SIG-M5 treated with dmso at 0.1 percent for 504 hours (cell line): ENCODE results near the gene ABCG1.

Source experiments
- DNase-seq: peaks from one replicate; lab custom pipeline; 2025; ENCODE audit not compliant: unreplicated experiment; lab: John Stamatoyannopoulos, UW

Gene ABCG1

GRCh38 chr21:42250422-42251403 lies 31.8 kb downstream of the ABCG1 start:
- no peak for DNase-seq

DNA sequence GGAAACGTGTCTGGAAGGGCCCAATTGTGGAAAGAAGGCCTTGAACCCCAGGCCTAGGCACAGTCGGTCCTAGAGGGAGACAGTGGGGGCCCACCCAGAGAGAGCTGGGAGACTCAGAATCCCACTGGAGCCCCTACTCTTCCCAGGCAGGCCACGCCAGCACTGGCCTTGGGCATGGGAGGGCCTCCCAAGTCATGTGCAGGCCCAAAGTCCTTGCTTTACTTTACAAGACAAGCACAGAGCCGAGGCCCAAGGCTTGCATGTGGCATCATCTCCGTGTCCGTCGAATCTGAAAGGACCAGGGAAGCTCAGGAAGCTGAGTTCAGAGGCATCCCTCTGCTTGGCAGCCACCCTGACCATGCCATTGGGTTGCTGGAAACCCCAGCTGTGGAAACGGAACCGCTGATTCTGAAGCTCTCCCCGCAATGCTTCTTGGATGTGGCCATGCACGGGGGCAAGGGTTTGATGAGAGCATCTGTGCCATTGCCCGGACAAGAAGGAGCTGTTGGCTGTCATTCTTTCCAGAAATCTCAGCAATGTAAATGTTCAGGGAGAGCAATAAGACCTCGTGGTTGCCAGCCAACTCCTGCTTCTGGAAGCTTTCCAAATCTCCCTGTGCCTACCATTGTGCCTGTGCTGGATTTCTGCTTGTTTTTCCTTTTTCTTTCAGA lies 32.8 kb downstream of the ABCG1 start:
- no peak for DNase-seq

DNA sequence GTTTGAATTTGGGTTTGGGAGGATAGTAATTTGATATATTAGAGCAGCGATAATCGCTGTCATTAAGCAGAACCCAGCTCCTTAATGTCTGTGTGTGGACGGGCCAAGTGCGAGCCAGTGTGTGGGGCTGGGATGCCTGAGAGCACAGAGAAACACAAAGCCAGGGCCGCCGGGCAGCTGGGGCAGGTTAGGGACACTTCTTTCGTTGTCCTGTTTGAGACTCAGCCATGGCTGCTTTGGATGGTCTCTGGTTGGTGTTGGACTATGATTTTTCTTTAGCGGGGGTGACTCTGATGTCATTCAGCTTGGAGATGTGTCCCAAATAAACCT lies 33.4 kb downstream of the ABCG1 start:
- DNase-seq, result no peak

DNA sequence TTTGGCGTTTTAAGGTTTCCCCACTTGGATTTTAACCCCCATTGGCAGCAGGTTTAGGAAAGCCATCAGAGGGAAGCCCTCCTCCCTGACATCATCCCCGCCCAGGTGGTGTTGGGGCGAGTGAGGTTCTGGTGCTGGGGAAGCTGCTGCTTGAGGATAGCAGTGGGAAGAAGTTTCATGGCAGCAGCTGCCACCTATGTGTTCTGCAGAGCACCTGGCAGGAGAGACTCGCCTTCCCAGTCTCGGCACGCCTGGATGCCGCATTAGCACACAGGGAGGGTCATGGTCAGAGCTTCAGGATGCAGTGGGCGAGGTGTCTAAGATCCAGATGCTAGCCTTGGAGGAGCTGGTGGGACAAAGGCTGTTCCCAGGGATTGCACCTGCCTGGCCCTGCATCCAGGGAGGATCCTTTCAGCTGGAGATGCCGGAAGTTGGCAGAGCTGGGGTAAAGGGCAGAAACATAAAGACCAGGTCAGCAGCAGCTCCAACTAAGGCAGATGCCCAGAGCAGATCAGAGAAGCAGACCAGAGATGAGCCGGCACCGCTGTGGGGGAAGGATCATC lies 33.9 kb downstream of the ABCG1 start:
- no peak for DNase-seq

DNA sequence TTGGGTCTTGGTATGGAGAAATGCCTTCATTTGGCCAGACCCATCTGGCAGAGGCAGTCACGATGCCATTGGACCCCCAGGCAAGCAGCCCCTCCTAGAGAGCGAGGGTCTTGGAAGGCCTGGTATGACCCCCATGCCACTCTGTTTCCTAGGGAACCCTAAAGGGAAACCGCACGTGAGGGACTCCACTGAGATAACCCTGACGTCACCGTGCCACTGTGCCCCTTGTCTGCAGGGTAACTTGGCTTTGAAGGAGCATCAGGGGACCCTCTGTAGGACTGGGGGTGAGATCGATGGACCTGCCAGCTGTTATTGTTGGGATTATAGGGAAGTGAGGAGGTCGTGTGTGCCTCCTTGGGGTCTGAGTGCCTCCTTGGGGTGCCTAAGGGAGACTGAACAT lies 34.5 kb downstream of the ABCG1 start:
- no peak for DNase-seq

GRCh38 chr21:42254083-42254482 lies 35.1 kb downstream of the ABCG1 start:
- no peak for DNase-seq

DNA sequence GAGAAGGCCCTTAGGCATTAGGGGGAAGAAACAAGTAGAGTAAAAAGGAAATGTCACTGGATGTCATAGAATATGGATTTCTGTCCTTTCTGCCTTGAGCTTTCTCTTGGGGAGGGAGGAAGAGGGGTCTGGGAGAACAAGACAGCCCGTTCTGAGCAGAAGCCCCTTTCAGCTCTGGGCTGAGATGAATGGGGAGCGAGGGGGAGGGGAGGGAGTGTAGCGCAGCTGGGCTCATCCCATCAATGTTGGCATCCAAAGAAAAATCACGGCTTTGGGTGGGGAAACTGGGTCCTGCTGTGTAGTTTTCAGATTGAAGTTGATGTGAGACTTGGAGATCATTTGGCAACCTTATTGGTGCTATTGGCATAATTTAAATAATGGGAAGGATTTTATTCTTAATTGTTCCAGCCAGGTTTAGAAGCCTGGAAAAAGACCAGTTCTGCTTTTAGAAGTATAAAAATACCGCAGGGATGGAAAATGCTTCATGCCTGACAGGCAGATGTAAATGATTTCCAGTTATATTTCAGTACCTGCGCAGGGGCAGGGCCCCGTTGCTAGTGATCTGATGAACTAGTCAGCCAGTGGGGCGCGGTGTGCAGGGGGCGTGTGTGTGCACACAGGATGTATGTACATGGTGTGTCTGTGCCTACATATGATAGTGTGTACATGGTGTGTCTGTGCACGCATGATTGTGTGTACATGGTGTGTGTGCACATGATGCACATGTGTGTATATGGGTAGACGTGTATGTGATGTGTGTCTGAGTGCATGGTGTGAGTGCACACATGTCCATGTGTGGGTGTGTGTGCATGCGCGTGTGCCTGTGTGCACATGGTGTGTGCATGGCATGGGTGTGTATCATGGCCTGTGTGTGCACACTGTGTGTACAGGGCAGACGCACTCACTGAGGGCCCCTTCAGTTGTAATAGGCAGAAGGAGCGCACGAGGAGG lies 36.0 kb downstream of the ABCG1 start:
- no peak for DNase-seq

DNA sequence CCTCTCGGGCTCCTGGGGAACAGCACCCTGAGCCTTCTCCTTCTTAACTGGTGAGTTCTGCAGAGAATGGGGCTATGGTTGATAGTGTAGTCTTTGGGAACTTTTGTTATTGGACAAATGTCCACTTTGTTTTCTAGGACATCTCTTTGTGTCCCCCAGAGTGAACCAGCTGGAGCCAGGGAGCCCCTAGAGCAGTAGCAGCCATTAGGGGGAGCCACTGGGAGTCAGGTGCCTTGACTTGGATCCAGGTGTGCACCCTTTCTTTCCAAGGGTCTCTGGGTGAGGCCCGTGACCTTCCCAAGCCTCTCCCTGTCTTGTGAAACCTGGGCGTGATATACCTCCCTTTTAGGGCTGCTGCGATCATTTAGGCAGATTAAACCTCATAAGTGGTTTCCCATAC lies 36.9 kb downstream of the ABCG1 start:
- no peak for DNase-seq

- DNase-seq, result no peak
Measured at GRCh38 chr21:42256316-42256715, 37.4 kb downstream of the ABCG1 start.

DNA sequence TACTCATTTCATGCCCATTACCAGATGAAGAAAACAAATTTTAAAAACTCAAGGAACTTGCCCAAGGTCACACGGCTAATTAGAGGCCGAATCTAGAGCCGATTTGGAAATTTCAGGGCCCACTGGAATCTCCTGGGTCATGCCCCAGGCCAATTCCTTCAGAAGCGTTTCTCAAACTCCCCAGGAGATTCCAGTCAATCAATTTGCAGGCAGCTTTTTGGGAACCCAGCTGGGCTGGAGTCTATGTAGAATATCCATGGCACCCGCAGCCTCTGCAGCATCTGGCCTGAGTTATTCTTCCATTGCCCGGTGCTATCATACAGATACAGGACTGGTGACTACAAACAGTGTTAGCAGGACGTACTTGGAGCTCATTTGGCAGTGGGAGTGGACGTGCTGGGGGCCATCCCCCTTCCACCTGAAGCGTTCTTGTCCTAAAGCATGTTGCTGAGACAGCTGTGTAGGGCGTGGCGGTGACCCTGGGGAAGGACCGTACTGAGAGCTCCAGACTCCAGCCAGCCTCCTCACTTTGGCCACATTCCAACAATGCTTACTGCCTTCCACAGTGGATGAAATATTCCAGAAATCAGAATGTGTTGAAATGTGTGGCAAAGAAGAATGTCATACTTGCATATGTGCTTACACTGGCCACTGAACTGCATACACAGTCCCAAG lies 38.3 kb downstream of the ABCG1 start:
- DNase-seq, result no peak

DNA sequence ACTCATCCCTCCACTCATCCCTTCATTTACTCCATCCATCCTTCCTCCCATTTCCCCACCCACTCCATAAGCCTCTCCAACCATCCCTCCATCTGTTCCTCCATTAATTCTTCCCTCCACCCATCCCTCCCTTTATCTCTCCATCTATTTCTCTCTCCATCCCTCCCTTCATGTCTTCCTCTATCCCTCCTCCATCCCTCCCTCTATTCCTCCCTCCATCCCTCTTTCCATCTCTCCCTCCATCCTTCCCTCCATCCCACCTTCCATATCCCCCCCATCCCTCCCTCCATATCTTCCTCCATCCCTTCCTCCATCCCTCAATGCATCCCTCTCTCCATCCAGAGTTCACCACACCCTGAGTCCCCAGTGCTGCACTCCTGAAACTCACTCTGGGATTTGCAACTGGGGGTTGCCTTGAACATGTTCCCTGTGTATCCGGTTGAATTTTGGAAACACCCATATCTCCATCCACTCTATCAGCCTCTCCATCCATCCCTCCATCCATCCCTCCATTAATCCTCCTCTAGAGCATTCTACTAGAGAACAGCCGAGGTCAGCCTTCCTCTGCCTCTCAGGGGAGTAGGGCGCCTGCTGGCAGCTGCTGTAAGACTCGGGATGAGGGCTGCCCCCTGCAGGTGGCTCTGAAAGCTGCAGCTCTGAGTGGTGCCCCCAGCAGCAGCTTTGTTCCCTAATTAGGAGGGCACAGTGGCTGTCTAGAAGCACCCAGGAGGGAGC lies 39.4 kb downstream of the ABCG1 start:
- peak; percentile 73 for DNase-seq

DNA sequence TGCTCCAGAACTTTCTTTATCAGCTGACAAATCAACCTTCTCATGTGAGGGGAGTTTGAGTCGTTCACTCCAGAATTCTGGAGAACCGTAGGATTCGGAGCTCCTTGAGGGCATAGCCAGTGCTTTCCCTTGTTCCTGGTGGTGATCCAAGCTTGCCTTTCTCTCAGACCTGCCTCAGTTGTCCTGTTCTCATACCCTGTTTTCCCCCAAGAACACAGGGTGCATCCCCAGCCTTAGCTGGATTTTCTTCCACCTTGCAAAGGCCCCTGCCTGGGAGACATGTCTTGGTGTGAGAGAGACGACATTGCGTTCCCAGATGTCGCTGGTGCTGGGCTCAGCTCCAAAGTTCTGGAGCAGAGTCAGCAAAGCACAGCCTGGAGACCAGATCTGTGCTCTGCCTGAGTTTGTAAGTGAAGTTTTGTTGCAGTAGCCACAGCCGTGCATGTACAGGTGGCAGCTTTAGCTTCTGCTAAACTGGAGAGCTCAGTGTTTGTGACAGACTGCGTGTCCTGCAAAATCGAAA lies 40.0 kb downstream of the ABCG1 start:
- no peak for DNase-seq

DNA sequence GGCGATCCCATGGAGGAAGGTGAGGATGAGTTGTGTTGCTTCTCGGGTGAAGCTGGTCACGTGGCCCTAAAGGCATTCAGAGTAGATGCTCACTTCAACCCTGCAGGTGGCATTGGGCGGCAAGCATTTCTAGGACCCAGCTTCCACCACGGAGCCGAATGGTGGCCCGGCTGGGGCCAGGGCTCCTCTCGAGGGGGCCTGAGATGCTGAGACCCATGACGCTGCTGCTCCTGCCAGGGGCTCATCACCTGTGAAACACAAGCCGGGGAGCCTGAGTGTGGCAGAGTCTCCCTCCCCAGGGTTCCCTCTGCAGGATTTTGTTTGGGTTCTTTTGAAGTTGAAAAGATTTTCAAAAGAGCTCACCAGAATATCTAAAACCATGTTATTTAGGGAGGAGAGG lies 41.2 kb downstream of the ABCG1 start:
- DNase-seq, result no peak

DNA sequence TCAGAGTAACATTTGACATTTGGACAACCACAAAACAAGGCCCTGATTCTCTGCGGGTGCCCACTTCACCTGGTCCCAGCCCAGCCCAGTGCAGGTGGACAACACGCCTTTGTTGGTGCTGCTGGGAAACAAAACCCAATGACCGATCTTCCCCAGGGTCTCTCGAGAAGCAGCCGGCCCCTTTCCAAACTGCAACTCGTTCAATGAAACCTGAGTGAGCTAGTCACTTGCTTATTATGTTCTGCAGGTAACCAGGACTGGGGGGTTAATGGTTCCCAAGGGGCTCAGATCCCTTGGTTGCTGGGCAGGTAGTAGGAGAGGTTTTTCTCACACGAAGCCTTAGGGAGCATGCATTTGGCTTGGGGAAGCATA lies 42.9 kb downstream of the ABCG1 start:
- no peak for DNase-seq

- DNase-seq, result peak; percentile 17
Measured at GRCh38 chr21:42262831-42263231, 43.9 kb downstream of the ABCG1 start.

- no peak for DNase-seq
Measured at GRCh38 chr21:42263591-42264131, 44.7 kb downstream of the ABCG1 start.

DNA sequence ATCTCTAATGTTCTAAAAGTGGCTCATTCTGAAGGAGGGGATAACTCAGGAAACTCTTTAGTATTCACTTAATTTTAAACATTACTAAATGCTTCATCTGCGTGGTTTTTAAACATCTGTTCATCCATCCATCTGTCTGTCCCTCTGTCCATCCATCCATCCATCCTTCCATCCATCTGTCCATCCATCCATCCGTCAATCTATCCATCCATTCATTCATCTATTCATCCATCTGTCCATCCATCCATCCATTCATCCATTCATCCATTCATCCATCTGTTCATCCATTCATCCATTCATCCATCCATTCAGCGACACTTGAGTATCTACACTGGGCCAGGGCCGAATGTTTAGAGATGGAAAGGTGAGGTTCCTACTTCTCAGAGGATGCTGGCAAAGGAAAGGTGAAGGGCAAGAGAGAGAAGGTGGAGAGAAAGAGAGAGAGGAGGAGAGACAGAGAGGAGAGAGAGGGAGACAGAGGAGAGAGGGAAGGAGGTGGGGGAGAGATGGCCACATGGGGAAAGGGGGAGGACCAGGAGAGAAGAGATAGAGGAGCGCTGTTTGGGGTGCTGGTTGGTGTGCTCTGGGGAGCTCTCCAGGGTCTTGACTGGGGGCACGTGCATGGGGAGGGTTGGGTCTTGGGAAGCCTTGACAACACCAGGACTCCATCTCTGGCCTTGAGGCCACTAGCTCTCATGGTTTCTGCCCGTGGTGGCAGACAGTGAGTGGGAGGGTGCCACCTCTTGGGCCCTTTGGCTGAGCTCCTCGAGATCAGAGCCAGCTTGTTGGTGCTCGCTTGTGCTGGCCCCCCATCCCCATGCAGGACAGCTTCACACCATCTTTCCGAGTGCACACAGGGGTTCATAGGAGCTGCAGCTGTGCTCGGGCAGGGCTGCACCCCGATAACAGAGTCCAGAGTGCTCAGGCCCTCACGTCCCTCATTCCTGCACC lies 45.6 kb downstream of the ABCG1 start:
- no peak for DNase-seq

DNA sequence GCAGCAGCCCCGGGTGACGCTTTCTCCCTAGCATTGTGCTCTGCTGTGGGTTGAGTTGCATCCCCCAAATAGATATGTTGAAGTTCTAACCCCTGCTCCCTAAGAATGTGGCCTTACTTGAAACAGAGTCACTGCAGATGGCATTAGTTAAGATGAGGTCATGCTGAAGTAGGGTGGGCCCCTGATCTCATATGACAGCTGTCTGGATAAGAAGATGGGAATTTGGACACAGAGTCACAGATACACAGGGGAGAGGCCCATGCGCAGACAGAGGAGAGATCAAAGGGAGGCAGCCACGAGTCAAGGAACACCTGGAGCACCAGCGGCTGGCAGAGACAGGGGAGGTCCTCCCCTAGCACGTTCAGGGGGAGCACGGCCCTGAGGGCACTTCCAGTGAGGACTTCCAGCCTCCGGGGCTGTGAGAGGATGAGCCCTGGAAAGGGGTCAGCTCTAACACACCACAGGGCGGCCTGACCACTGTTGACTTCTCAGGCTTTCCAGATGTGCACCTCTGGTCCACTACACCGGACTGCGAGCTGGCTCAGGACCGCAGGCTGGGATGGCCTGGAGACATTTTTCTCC lies 46.4 kb downstream of the ABCG1 start:
- no peak for DNase-seq
